ENCODE measurements around the gene SETDB1. TPM values are rescaled to one million over a fixed set of nuclear protein-coding genes. Genes with fewer than 3 reads are reported as not detected.

Gene SETDB1
- total and polyA plus RNA-seq, 2 of the 8 experiments (the other 6 are each of a cell fraction or from before 2014, with no cell fraction given) = 27.5 to 48.8 TPM

DNA sequence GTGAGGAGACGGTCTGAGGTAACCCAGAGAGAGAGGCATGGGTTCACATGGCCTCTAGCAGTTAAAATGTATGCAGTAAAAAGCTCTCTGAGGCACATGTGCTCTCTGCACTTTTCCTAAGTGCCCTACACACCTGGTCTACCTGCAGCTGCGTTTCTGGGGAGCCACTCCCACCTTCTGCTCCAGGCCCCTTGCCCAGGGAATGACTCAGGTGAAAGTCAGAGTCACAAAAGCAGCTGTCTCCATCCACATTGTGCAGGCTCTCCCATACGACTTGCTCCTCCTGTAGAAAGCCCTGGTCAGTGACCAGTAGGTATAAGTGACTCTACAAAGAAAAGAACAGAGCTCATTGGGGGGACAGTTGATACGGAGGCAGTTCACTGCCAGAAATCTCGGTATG is 71.8 kb downstream of the SETDB1 start (continued):
- no peak for TF ChIP-seq RBBP5 (IDR thresholded peaks at IDR 0.05; ENCODE audit: borderline replicate concordance, low read depth, low read length)
- no peak for TF ChIP-seq RNF2 (IDR thresholded peaks at IDR 0.05; ENCODE audit: borderline replicate concordance, low read depth, low read length, missing control alignments, poor library complexity, severe bottlenecking)
- TF ChIP-seq MAFK (IDR thresholded peaks at IDR 0.05; ENCODE audit: low read depth, low read length) = no peak
- no peak for TF ChIP-seq ZNF274 (IDR thresholded peaks at IDR 0.05; ENCODE audit: borderline replicate concordance, extremely low read depth, low read length)
- no peak for TF ChIP-seq NANOG (IDR thresholded peaks at IDR 0.05; ENCODE audit: insufficient read depth, low read depth, low read length, poor library complexity, severe bottlenecking)
- TF ChIP-seq GTF2F1 (IDR thresholded peaks at IDR 0.05; ENCODE audit: borderline replicate concordance, low read depth, low read length) = no peak

Measured in H1 (cell line).